T-helper 2 cell treated with Interferon-gamma antibody and Interleukin-4, amounts not matched to agents 5 μg/mL and 100 μg/mL, for 36 hours (primary cell): ENCODE data around the gene WDTC1.

Source experiments
- DNase-seq: peaks from one replicate; pipeline ENCODE4 v3.0.0; 2021; ENCODE audit warnings: low spot score
- H3K27ac Mint-ChIP-seq: one replicate; pipeline ENCODE4 v1.8.0; 2021; ENCODE audit warnings: mild to moderate bottlenecking, mixed read lengths
- H3K27me3 Mint-ChIP-seq: one replicate; pipeline ENCODE4 v1.8.0; 2021; ENCODE audit warnings: low read depth, mixed read lengths
- H3K36me3 Mint-ChIP-seq: one replicate; pipeline ENCODE4 v1.8.0; 2021; ENCODE audit warnings: low read depth, mixed read lengths
- H3K4me1 Mint-ChIP-seq: one replicate; pipeline ENCODE4 v1.8.0; 2021; ENCODE audit warnings: low read depth, mixed read lengths
- H3K4me3 Mint-ChIP-seq: one replicate; pipeline ENCODE4 v1.8.0; 2022; ENCODE audit warnings: mild to moderate bottlenecking, moderate library complexity, mixed read lengths
- H3K9me3 Mint-ChIP-seq: one replicate; pipeline ENCODE4 v1.8.0; 2021; ENCODE audit warnings: mixed read lengths

Gene WDTC1

GRCh38 chr1:27300341-27301051 lies 66.1 kb downstream of the WDTC1 start:
- DNase-seq = peak; percentile 60
- Mint-ChIP-seq H3K9me3 (no peaks in the 10 kb centered on the region), H3K27ac (no peak overlapping the region), H3K4me3 (no peak overlapping the region), H3K36me3 (peaks cover 3% of the 10 kb centered on the region), H3K4me1 (peaks cover 2% of the 10 kb centered on the region), H3K27me3 (no peaks in the 10 kb centered on the region)

GRCh38 chr1:27301052-27301422 lies 66.6 kb downstream of the WDTC1 start:
- H3K4me3 Mint-ChIP-seq = no peak overlapping the region
- H3K36me3 Mint-ChIP-seq = peaks cover 3% of the 10 kb centered on the region
- DNase-seq = no peak
- no peak overlapping the region for H3K27ac Mint-ChIP-seq
- H3K4me1 Mint-ChIP-seq = peaks cover 2% of the 10 kb centered on the region
- H3K27me3 Mint-ChIP-seq = no peaks in the 10 kb centered on the region
- no peaks in the 10 kb centered on the region for H3K9me3 Mint-ChIP-seq

GRCh38 chr1:27301582-27302199 lies 67.3 kb downstream of the WDTC1 start:
- DNase-seq = no peak
- H3K27ac Mint-ChIP-seq = no peak overlapping the region
- no peaks in the 10 kb centered on the region for H3K27me3 Mint-ChIP-seq
- no peaks in the 10 kb centered on the region for H3K4me1 Mint-ChIP-seq
- peaks cover 3% of the 10 kb centered on the region for H3K36me3 Mint-ChIP-seq
- no peak overlapping the region for H3K4me3 Mint-ChIP-seq
- H3K9me3 Mint-ChIP-seq = no peaks in the 10 kb centered on the region

GRCh38 chr1:27302612-27303011 lies 68.2 kb downstream of the WDTC1 start:
- Mint-ChIP-seq H3K4me1 (no peaks in the 10 kb centered on the region), H3K9me3 (no peaks in the 10 kb centered on the region), H3K36me3 (peaks cover 3% of the 10 kb centered on the region), H3K27ac (no peak overlapping the region), H3K27me3 (no peaks in the 10 kb centered on the region), H3K4me3 (no peak overlapping the region)
- no peak for DNase-seq

GRCh38 chr1:27303509-27303908 lies 69.1 kb downstream of the WDTC1 start:
- Mint-ChIP-seq H3K4me1 (no peaks in the 10 kb centered on the region), H3K27ac (no peak overlapping the region), H3K27me3 (no peaks in the 10 kb centered on the region), H3K36me3 (peaks cover 1% of the 10 kb centered on the region), H3K9me3 (no peaks in the 10 kb centered on the region), H3K4me3 (no peak overlapping the region)
- no peak for DNase-seq

- H3K4me3 Mint-ChIP-seq = no peak overlapping the region
- H3K9me3 Mint-ChIP-seq = no peaks in the 10 kb centered on the region
- no peak overlapping the region for H3K27ac Mint-ChIP-seq
- no peaks in the 10 kb centered on the region for H3K4me1 Mint-ChIP-seq
- H3K27me3 Mint-ChIP-seq = no peaks in the 10 kb centered on the region
- H3K36me3 Mint-ChIP-seq = no peaks in the 10 kb centered on the region
- DNase-seq = no peak
Measured at GRCh38 chr1:27306071-27306470, 71.6 kb downstream of the WDTC1 start.

GRCh38 chr1:27306892-27307761 lies 72.7 kb downstream of the WDTC1 start:
- H3K4me3 Mint-ChIP-seq = no peak overlapping the region
- no peak overlapping the region for H3K27ac Mint-ChIP-seq
- no peaks in the 10 kb centered on the region for H3K4me1 Mint-ChIP-seq
- H3K36me3 Mint-ChIP-seq = no peaks in the 10 kb centered on the region
- H3K27me3 Mint-ChIP-seq = no peaks in the 10 kb centered on the region
- no peak for DNase-seq
- no peaks in the 10 kb centered on the region for H3K9me3 Mint-ChIP-seq

GRCh38 chr1:27307874-27308598 lies 73.6 kb downstream of the WDTC1 start:
- Mint-ChIP-seq H3K27ac (no peak overlapping the region), H3K27me3 (peaks cover 2% of the 10 kb centered on the region), H3K4me3 (no peak overlapping the region), H3K4me1 (no peaks in the 10 kb centered on the region), H3K9me3 (no peaks in the 10 kb centered on the region), H3K36me3 (no peaks in the 10 kb centered on the region)
- DNase-seq = no peak

- Mint-ChIP-seq H3K4me3 (no peak overlapping the region), H3K9me3 (no peaks in the 10 kb centered on the region), H3K36me3 (no peaks in the 10 kb centered on the region), H3K27ac (no peak overlapping the region), H3K27me3 (peaks cover 7% of the 10 kb centered on the region), H3K4me1 (no peaks in the 10 kb centered on the region)
- no peak for DNase-seq
Measured at GRCh38 chr1:27314169-27314568, 79.7 kb downstream of the WDTC1 start.

GRCh38 chr1:27314737-27315136 lies 80.3 kb downstream of the WDTC1 start:
- no peak overlapping the region for H3K27ac Mint-ChIP-seq

GRCh38 chr1:27316860-27317259 lies 82.4 kb downstream of the WDTC1 start:
- Mint-ChIP-seq H3K4me3 (no peak overlapping the region), H3K27ac (no peak overlapping the region), H3K27me3 (peaks cover 7% of the 10 kb centered on the region), H3K9me3 (no peaks in the 10 kb centered on the region), H3K36me3 (no peaks in the 10 kb centered on the region), H3K4me1 (peaks cover 5% of the 10 kb centered on the region)
- DNase-seq = no peak

More at GRCh38 chr1:27314737-27315136, 80.3 kb downstream of the WDTC1 start:
- Mint-ChIP-seq H3K4me1 (no peaks in the 10 kb centered on the region), H3K36me3 (no peaks in the 10 kb centered on the region), H3K27me3 (peaks cover 7% of the 10 kb centered on the region), H3K9me3 (no peaks in the 10 kb centered on the region), H3K4me3 (no peak overlapping the region)
- DNase-seq = no peak

- no peaks in the 10 kb centered on the region for H3K36me3 Mint-ChIP-seq
- DNase-seq = no peak
- H3K4me1 Mint-ChIP-seq = peaks cover 5% of the 10 kb centered on the region
- H3K4me3 Mint-ChIP-seq = no peak overlapping the region
- H3K27ac Mint-ChIP-seq = no peak overlapping the region
- H3K27me3 Mint-ChIP-seq = peaks cover 4% of the 10 kb centered on the region
- no peaks in the 10 kb centered on the region for H3K9me3 Mint-ChIP-seq
Measured at GRCh38 chr1:27318136-27318535, 83.7 kb downstream of the WDTC1 start.

- H3K27me3 Mint-ChIP-seq = peaks cover 3% of the 10 kb centered on the region
- H3K4me3 Mint-ChIP-seq = no peak overlapping the region
- no peak overlapping the region for H3K27ac Mint-ChIP-seq
- no peaks in the 10 kb centered on the region for H3K9me3 Mint-ChIP-seq
- H3K4me1 Mint-ChIP-seq = peaks cover 6% of the 10 kb centered on the region
- peaks cover under 1% of the 10 kb centered on the region for H3K36me3 Mint-ChIP-seq
- DNase-seq = no peak
Measured at GRCh38 chr1:27318596-27318995, 84.2 kb downstream of the WDTC1 start.
